GM10847 (cell line): ENCODE data around the gene ANKRD44.

Experiments
- POLR2A ChIP-seq: IDR thresholded peaks from 2 replicates; pipeline ENCODE4 v1.6.1; 2011; ENCODE audit not compliant: insufficient read length; ENCODE audit errors: extremely low read depth

ANKRD44 gene

GRCh38 chr2:197310271-197310985 is at the start of gene ANKRD44:
Gene ANKRD44 (minus strand): TSS chr2:197310780. CDS start chr2:197310604, 176 bp downstream.
- TF ChIP-seq POLR2A = no peak

DNA sequence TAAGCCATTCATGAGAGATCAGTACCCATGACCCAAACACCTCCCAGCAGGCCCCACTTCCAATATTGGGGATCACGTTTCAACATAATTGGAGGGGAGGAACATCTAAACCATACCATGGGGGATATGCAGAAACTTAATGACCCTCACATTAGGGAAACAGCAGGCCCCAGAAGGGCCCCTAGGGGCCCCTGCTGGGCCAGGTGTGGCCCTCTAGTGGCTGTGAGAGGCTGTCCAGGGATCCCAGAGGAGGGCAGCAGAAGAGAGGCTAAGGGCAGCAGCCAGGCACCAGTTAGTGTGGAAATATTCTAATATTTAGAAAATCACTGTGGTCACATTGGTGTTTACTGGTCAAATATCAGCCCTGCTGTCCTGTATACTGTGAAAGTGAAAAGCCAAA is 49.3 kb upstream of the ANKRD44 start:
- no peak for TF ChIP-seq POLR2A

GRCh38 chr2:197358931-197359330 is 48.4 kb upstream of the ANKRD44 start:
- TF ChIP-seq POLR2A = no peak

DNA sequence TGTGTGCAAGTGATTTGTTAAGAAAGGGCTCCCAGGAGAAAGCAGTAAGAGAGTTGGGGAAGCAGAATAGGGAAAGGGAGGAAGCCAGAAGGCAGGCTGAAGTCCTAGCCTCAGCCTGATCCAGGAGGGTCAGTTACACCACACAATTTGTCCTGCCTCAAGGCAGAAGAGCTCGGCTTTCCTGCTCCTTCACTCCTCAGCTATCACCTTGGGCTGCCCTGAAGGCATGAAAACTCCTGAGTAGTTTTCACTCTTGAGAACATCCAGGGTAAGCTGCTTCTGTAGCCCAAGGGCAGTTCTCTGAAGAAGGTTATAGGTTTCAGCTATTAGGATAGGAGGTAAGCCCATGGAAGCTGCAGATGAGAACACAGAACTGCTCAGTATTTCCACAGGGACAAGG is 47.4 kb upstream of the ANKRD44 start:
- TF ChIP-seq POLR2A = no peak

- no peak for TF ChIP-seq POLR2A
These were observed 45.6 kb upstream of the ANKRD44 start for GRCh38 chr2:197356136-197356535.

GRCh38 chr2:197354169-197354558 is 43.6 kb upstream of the ANKRD44 start:
- TF ChIP-seq POLR2A = no peak

DNA sequence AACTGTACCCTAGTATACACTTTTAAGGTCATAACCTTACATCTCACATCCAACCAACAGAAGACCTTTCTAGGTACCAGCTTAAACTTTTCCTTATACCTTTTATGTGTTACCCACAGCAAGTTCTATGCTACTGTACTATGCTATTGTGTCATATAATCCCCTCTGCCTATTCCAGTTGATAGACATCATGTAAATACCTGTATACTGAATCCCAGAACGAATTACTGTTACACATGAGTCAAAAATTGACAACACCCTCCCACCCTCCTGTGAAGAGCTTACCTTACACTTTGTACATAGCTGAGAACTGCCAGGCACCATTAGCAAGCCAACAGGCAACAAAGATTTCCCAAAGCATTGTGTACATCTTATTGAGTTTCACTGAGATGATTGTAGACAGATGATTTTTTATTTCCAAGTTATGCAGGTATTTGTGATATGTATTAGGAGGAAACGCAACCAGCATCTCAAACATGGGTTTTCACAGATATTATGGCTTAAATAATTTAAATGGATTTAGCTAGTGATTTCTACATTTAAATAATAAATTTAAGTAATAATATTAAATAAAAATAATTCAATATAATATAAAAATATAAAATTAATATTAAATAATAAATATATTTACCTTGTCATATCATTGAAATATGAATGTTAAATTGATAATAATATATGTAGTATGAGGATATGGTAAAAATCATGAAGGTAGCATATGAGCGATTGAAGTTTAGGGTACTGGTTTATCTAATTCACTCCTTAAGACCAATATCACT is 43.0 kb upstream of the ANKRD44 start:
- no peak for TF ChIP-seq POLR2A

DNA sequence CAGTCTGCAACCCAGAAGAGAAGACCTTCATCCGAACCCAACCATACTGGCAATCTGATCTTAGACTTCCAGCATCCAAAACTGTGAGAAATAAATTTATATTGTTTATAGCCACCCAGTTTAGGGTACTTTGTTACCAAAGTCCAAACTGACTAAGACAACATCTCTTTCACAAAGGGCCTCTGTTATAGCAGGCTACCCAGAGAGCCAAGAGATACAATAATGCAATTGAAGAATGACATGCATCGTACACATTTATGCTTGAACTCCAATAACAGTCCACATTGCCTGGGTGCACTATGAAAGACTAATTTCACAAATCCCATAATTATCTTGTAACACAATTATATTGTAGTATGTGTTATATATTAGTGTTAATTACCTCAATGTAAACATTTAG is 39.1 kb upstream of the ANKRD44 start:
- no peak for TF ChIP-seq POLR2A

- TF ChIP-seq POLR2A = no peak
These were observed 38.3 kb upstream of the ANKRD44 start for GRCh38 chr2:197348721-197349360.

- TF ChIP-seq POLR2A = no peak
These were observed 35.3 kb upstream of the ANKRD44 start for GRCh38 chr2:197345846-197346370.

GRCh38 chr2:197340591-197340990 is 30.0 kb upstream of the ANKRD44 start:
- TF ChIP-seq POLR2A = no peak

DNA sequence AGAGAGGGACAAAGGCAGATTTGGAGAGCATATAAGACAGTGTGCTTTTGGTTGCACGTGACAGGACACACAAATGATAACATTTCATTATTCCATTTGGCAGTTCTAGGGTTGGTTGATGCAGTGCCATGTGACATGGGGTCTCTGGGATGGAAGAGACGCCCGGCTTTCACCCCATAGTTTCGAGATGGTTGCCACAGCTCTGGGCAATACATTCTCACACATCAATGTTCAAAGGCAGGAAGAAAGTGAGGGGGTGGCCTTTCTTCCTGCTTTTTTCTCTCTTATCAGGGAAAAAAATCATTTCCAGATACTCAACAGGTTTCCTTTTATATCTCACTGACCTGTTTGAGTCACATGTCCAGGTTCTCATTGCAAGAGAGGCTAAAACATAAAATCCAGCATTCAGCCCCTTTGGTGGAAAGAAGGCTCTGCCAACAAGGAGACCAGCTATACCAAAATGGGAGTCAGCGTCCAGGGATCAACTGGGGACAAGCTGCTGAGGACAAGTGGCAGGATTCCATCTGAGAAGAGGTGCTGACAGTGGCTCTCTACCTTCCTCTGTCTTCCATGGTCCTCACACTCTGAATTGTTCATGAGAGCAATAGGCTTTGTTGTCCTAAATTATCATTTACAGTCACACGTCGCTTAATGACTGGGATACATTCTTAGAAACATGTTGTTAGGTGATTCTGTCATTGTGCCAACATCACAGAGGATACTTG is 29.1 kb upstream of the ANKRD44 start:
- no peak for TF ChIP-seq POLR2A

DNA sequence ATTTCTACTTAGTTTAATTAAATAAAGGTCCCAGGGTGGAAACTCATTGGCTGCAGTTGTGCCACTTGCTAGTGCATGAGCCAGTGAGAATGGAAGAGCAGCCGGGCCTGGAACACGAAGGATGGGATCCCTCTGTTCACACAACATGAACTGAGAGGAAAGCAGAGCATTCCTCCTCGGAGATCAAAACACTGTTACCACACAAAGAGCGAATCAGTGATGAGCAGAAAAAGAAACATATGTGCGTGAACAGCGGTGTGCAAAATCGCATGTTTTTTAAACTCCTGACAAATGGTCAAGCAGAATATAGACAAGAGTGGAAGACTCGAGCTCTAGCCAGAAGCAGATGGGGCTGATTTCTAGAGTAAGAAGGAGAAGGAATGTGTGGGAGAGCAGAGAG is 28.4 kb upstream of the ANKRD44 start:
- TF ChIP-seq POLR2A = no peak

DNA sequence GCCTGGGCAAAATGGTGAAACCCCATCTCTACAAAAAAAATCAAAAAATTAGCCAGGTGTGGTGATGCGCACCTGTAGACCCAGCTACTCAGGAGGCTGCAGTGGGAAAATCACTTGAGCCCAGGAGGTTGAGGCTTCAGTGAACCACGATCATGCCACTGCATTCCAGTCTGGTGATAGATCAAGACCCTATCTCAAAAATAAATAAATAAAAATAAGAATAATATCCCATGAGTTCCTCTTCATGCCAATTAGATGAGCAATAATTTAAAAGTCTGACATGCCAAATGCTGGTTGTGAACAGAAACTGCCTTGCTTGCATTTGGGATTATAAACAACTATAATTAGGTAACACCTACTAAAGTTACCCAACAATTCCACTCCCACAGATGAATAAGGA is 22.1 kb upstream of the ANKRD44 start:
- no peak for TF ChIP-seq POLR2A

DNA sequence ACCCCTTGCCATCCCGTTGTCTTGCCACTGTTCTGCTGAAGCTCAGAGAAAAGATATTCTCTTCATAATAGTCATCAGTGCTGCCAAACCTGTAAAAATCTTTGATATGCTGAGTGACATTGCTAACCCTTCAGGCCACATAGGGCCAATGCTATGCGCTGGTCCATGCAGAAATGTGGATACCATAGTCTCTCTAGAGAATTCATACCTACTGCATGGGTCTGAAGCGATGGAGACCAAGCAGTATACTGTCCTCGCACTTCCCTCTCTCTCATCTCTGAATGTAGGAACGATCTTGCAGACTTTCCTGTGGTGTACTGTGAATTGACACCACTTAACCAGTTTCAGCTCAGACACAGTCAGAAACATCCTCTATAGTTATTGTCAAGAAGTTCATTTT is 17.9 kb upstream of the ANKRD44 start:
- TF ChIP-seq POLR2A = no peak

- TF ChIP-seq POLR2A = no peak
These were observed 17.0 kb upstream of the ANKRD44 start for GRCh38 chr2:197327472-197328098.
